HepG2 (cell line): ENCODE results near the gene EPHB4. TPM values are rescaled to one million over a fixed set of nuclear protein-coding genes. Genes with fewer than 3 reads are reported as not detected.

Experiments
- GATAD2A ChIP-seq: IDR thresholded peaks from 2 replicates; pipeline ENCODE4 v1.6.1; 2016
- GFI1 ChIP-seq: sonication (generic); formaldehyde crosslinking; IDR thresholded peaks from 2 replicates; pipeline ENCODE4 v1.5.0; 2020; ENCODE audit warnings: missing genetic modification reagents, mild to moderate bottlenecking, borderline replicate concordance
- MIER3 ChIP-seq: IDR thresholded peaks from 2 replicates; pipeline ENCODE4 v1.6.1; 2016; ENCODE audit warnings: missing compliant biosample characterization, borderline replicate concordance
- RNF219 ChIP-seq: sonication (generic); formaldehyde crosslinking; IDR thresholded peaks from 2 replicates; pipeline ENCODE4 v1.5.0; 2020; ENCODE audit warnings: mild to moderate bottlenecking, missing genetic modification reagents
- SOX6 ChIP-seq, 2 experiments: fragments of 450-650 bp in 1 of 2; sonication (generic) in 1 of 2; formaldehyde crosslinking in 1 of 2; IDR thresholded peaks; 2 replicates each; pipeline versions ENCODE4 v1.4.0 to v1.6.1; 2017 to 2020; ENCODE audit warnings: antibody characterized with exemption in 1 of 2, mild to moderate bottlenecking in 1 of 2, missing genetic modification reagents in 1 of 2
- STAG1 ChIP-seq: sonication (generic); formaldehyde crosslinking; IDR thresholded peaks from 2 replicates; pipeline ENCODE4 v1.4.0; 2020; ENCODE audit warnings: missing genetic modification reagents
- TBX2 ChIP-seq: sonication (generic); formaldehyde crosslinking; IDR thresholded peaks from 2 replicates; pipeline ENCODE4 v1.5.0; 2020; ENCODE audit warnings: missing genetic modification reagents, mild to moderate bottlenecking, borderline replicate concordance
- ZBTB33 ChIP-seq: sonication (generic); formaldehyde crosslinking; IDR thresholded peaks from 2 replicates; pipeline ENCODE4 v1.4.0; 2020; ENCODE audit warnings: missing genetic modification reagents
- ZMAT5 ChIP-seq: sonication (generic); formaldehyde crosslinking; IDR thresholded peaks from 2 replicates; pipeline ENCODE4 v1.5.0; 2020; ENCODE audit warnings: mild to moderate bottlenecking, low read depth, missing genetic modification reagents, borderline replicate concordance
- ZNF512 ChIP-seq: sonication (generic); formaldehyde crosslinking; IDR thresholded peaks from 2 replicates; pipeline ENCODE4 v1.4.0; 2020; ENCODE audit warnings: mild to moderate bottlenecking, missing genetic modification reagents
- ZNF607 ChIP-seq: sonication (generic); formaldehyde crosslinking; IDR thresholded peaks from 2 replicates; pipeline ENCODE4 v1.5.1; 2020; ENCODE audit warnings: missing genetic modification reagents, mild to moderate bottlenecking, borderline replicate concordance
- ZSCAN30 ChIP-seq: sonication (generic); formaldehyde crosslinking; IDR thresholded peaks from 2 replicates; pipeline ENCODE4 v1.5.0; 2020; ENCODE audit warnings: mild to moderate bottlenecking, missing genetic modification reagents
- polyA plus RNA-seq, 8 experiments: library from polyadenylated mRNA; depleted of rRNA in 3 of 8; stranded (reverse) in 7 of 8; unstranded in 1 of 8; fragments of >200 nt; fragmentation: Illumina TruSeq in 4 of 8; extraction: Trizol in 4 of 8; gene quantifications; 2 replicates each; pipeline versions ENCODE4 v1.2.1 to v1.2.3, GENCODE V29; 2011 to 2016; ENCODE audit warnings: low read depth in 4 of 8, missing spikeins in 1 of 8, mixed read lengths in 1 of 8; ENCODE audit not compliant: insufficient read depth in 1 of 8
- total RNA-seq, 5 experiments: library from RNA; depleted of rRNA; stranded (reverse); fragments of >200 nt; fragmentation: Illumina TruSeq; extraction: Trizol; gene quantifications; 2 replicates each; pipeline ENCODE4 v1.2.3, GENCODE V29; 2016; ENCODE audit warnings: low read depth in 1 of 5

Gene EPHB4
- total and polyA plus RNA-seq, 2 of the 13 experiments (the other 11 are each of a cell fraction or from before 2014, with no cell fraction given) = 61.4 to 69.6 TPM

- TF ChIP-seq ZSCAN30 (CRISPR knock-in tag) (0 out of 2 replicates have a peak, but pooled peaks have one; percentile 63), ZNF512 (CRISPR knock-in tag) (peak; percentile 84), TBX2 (CRISPR knock-in tag) (peak; percentile 25; the same call in 1 of the 2 replicates), STAG1 (CRISPR knock-in tag) (peak; percentile 87), ZBTB33 (no peak), GFI1 (peak; percentile 40; the same call in 1 of the 2 replicates), SOX6 (IDR thresholded peaks at IDR 0.05) (no peak), SOX6 (CRISPR knock-in tag; IDR thresholded peaks at IDR 0.05) (peak; percentile 23; the same call in 1 of the 2 replicates), ZNF607 (CRISPR knock-in tag) (no peak), MIER3 (CRISPR knock-in tag) (0 out of 2 replicates have a peak, but pooled peaks have one; percentile 37), RNF219 (0 out of 2 replicates have a peak, but pooled peaks have one; percentile 64), ZMAT5 (CRISPR knock-in tag) (no peak), GATAD2A (peak; percentile 50; the same call in 1 of the 2 replicates)
Measured at GRCh38 chr7:100799037-100799896, 28.1 kb downstream of the EPHB4 start (continued).
